ENCODE data around the gene SBSN.

DNA sequence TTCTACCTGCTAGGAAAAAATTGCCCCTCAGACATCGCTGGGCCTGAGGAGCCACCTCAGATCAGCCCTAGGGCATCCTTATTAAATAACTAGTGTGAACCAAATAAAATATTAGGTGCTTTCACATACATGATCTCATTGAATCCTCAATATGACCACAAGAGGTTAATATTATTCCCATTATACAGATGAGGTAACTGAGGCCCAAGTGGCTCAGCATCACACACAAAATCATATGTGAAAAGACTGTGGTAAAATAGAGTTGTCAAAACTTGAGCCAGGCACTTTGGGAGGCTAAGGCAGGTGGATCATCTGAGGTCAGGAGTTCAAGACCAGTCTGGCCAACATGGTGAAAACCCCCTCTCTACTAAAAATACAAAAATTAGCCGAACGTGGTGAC, 11.8 kb downstream of the SBSN start:
- TF ChIP-seq POLR2A (IDR thresholded peaks at IDR 0.05; ENCODE audit: low read length), result no peak
- no peak for TF ChIP-seq GATA1 (IDR thresholded peaks at IDR 0.05; ENCODE audit: low read depth, low read length)

Measured in erythroblast (primary cell).